ENCODE measurements around the gene STAT5A.

Gene STAT5A

GRCh38 chr17:42287305-42287976 lies 857 bp upstream of the STAT5A start:
- no peak for TF ChIP-seq CTCF (IDR thresholded peaks at IDR 0.05; ENCODE audit: extremely low read depth, missing control alignments)

GRCh38 chr17:42288803-42289610 lies 709 bp downstream of the STAT5A start:
- DNase-seq (ENCODE audit: low spot score) = peak; percentile 70
- no peak for TF ChIP-seq CTCF (IDR thresholded peaks at IDR 0.05; ENCODE audit: extremely low read depth, missing control alignments)

More at GRCh38 chr17:42287305-42287976, 857 bp upstream of the STAT5A start:
- DNase-seq (ENCODE audit: low spot score) = peak; percentile 76

GRCh38 chr17:42289611-42290181 lies 1.4 kb downstream of the STAT5A start:
- no peak for TF ChIP-seq CTCF (IDR thresholded peaks at IDR 0.05; ENCODE audit: extremely low read depth, missing control alignments)
- DNase-seq (ENCODE audit: low spot score) = no peak

- DNase-seq (ENCODE audit: low spot score) = no peak
- no peak for TF ChIP-seq CTCF (IDR thresholded peaks at IDR 0.05; ENCODE audit: extremely low read depth, missing control alignments)
Measured at GRCh38 chr17:42290577-42290976, 2.3 kb downstream of the STAT5A start.

- no peak for TF ChIP-seq CTCF (IDR thresholded peaks at IDR 0.05; ENCODE audit: extremely low read depth, missing control alignments)
- no peak for DNase-seq (ENCODE audit: low spot score)
Measured at GRCh38 chr17:42291129-42291528, 2.8 kb downstream of the STAT5A start.

- TF ChIP-seq CTCF (IDR thresholded peaks at IDR 0.05; ENCODE audit: extremely low read depth, missing control alignments) = no peak
- DNase-seq (ENCODE audit: low spot score) = no peak
Measured at GRCh38 chr17:42294469-42295398, 6.4 kb downstream of the STAT5A start.

All from GM20000 (cell line).